Astrocyte (in vitro differentiated cells and primary cell): ENCODE results near the gene EOGT. TPM values are rescaled to one million over a fixed set of nuclear protein-coding genes. Genes with fewer than 3 reads are reported as not detected.

Source experiments
- DNase-seq: peaks from one replicate; pipeline ENCODE4 v3.0.0-alpha.2; 2010; ENCODE audit warnings: low read depth
- FAIRE-seq: peaks from 2 replicates; lab custom pipeline; 2011; peaks lifted over from hg19 to GRCh38; lab: Jason Lieb, UNC
- H2AFZ ChIP-seq: 2 replicates; pipeline ENCODE4 v1.6.0; 2012; ENCODE audit warnings: low read depth, low read length, inconsistent platforms
- H3K27ac ChIP-seq: 2 replicates; pipeline ENCODE4 v1.5.1; 2011; ENCODE audit warnings: low read depth, low read length, inconsistent platforms
- H3K27me3 ChIP-seq: 2 replicates; pipeline ENCODE4 v1.6.0; 2011; ENCODE audit warnings: low read length, inconsistent platforms; ENCODE audit not compliant: insufficient read depth
- H3K36me3 ChIP-seq: 2 replicates; pipeline ENCODE4 v1.5.1; 2011; ENCODE audit warnings: low read length, inconsistent platforms; ENCODE audit not compliant: insufficient read depth
- H3K4me1 ChIP-seq: 2 replicates; pipeline ENCODE4 v1.5.1; 2011; ENCODE audit warnings: low read length, inconsistent platforms; ENCODE audit not compliant: insufficient read depth
- H3K4me2 ChIP-seq: 2 replicates; pipeline ENCODE4 v1.6.0; 2012; ENCODE audit warnings: low read length, inconsistent platforms
- H3K4me3 ChIP-seq: 2 replicates; pipeline ENCODE4 v1.5.1; 2011; ENCODE audit warnings: low read depth, mild to moderate bottlenecking, low read length, inconsistent platforms; ENCODE audit not compliant: insufficient read depth
- H3K79me2 ChIP-seq: 2 replicates; pipeline ENCODE4 v1.6.0; 2012; ENCODE audit warnings: mild to moderate bottlenecking, low read length, inconsistent platforms; ENCODE audit not compliant: insufficient read depth
- H3K9ac ChIP-seq: 2 replicates; pipeline ENCODE4 v1.6.0; 2012; ENCODE audit warnings: mild to moderate bottlenecking, low read length, inconsistent platforms
- H3K9me3 ChIP-seq: 2 replicates; pipeline ENCODE4 v1.5.1; 2012; ENCODE audit warnings: low read depth, mild to moderate bottlenecking, low read length, inconsistent platforms; ENCODE audit not compliant: insufficient read depth
- H4K20me1 ChIP-seq: 2 replicates; pipeline ENCODE4 v1.6.0; 2012; ENCODE audit warnings: low read length, inconsistent platforms; ENCODE audit not compliant: insufficient read depth
- H3K27ac Mint-ChIP-seq: one replicate; pipeline ENCODE4 v1.8.0; 2021; ENCODE audit warnings: mild to moderate bottlenecking, mixed read lengths; ENCODE audit not compliant: unreplicated experiment
- H3K27me3 Mint-ChIP-seq: one replicate; pipeline ENCODE4 v1.8.0; 2021; ENCODE audit warnings: low read depth, mixed read lengths; ENCODE audit not compliant: unreplicated experiment
- H3K36me3 Mint-ChIP-seq: one replicate; pipeline ENCODE4 v1.8.0; 2021; ENCODE audit warnings: low read depth, mixed read lengths; ENCODE audit not compliant: unreplicated experiment
- H3K4me1 Mint-ChIP-seq: one replicate; pipeline ENCODE4 v1.8.0; 2021; ENCODE audit warnings: low read depth, mixed read lengths; ENCODE audit not compliant: unreplicated experiment
- H3K4me3 Mint-ChIP-seq: one replicate; pipeline ENCODE4 v1.8.0; 2021; ENCODE audit warnings: mild to moderate bottlenecking, moderate library complexity, mixed read lengths; ENCODE audit not compliant: unreplicated experiment
- H3K9me3 Mint-ChIP-seq: one replicate; pipeline ENCODE4 v1.8.0; 2021; ENCODE audit warnings: mild to moderate bottlenecking, mixed read lengths; ENCODE audit not compliant: unreplicated experiment
- EZH2 ChIP-seq: IDR thresholded peaks from 2 replicates; pipeline ENCODE4 v1.6.1; 2012; ENCODE audit warnings: mild to moderate bottlenecking, low read length, inconsistent platforms; ENCODE audit not compliant: insufficient read depth
- total RNA-seq: library from RNA; stranded (reverse); gene quantifications from 2 replicates; pipeline ENCODE4 v1.2.1, GENCODE V29; 2021
- TF ChIP-seq, protein P1 (sequence below): IDR thresholded peaks from 2 replicates; pipeline ENCODE4 v1.5.1; 2011; ENCODE audit warnings: low read depth, mild to moderate bottlenecking, inconsistent platforms, low read length, moderate library complexity; ENCODE audit not compliant: insufficient read depth

The EOGT gene
- total RNA-seq, 1 donor from 2014 or later, result 32.3 TPM

DNA sequence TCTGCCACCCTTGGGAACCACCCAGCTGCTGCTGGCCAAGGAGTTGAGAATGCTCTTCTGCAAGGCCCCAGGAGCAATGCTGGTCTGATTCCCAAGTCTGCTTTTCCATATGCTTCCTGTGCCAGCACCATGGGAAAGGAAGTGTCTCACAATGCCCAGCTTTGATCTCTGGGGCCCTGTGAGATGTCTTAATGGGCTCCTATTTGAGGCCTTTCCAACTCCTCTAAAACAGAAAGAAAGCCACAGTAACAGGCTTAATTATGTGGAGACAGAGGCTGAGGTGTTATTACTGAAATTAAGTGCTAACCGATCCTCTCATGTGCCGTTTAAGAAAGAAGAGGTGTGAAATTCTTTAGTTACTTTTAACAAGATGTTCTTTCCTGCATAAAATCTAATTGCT, 4.5 kb downstream of the EOGT start:
- H3K9ac ChIP-seq, result no peak overlapping the region
- Mint-ChIP-seq H3K9me3 (no peaks in the 10 kb centered on the region), H3K36me3 (peaks cover 7% of the 10 kb centered on the region), H3K27me3 (no peaks in the 10 kb centered on the region), H3K27ac (no peak overlapping the region), H3K4me3 (peak overlapping the region; percentile 11), H3K4me1 (peaks cover 35% of the 10 kb centered on the region)
- no peaks in the 10 kb centered on the region for H3K9me3 ChIP-seq
- no peaks in the 10 kb centered on the region for H4K20me1 ChIP-seq
- H3K4me1 ChIP-seq, result peaks cover 29% of the 10 kb centered on the region
- DNase-seq (no peak), FAIRE-seq (no peak)
- H3K4me2 ChIP-seq, result peak overlapping the region; percentile 3
- no peak overlapping the region for H2AFZ ChIP-seq
- H3K4me3 ChIP-seq, result no peak overlapping the region
- TF ChIP-seq EZH2, result no peak
- TF ChIP-seq, protein P1, sequence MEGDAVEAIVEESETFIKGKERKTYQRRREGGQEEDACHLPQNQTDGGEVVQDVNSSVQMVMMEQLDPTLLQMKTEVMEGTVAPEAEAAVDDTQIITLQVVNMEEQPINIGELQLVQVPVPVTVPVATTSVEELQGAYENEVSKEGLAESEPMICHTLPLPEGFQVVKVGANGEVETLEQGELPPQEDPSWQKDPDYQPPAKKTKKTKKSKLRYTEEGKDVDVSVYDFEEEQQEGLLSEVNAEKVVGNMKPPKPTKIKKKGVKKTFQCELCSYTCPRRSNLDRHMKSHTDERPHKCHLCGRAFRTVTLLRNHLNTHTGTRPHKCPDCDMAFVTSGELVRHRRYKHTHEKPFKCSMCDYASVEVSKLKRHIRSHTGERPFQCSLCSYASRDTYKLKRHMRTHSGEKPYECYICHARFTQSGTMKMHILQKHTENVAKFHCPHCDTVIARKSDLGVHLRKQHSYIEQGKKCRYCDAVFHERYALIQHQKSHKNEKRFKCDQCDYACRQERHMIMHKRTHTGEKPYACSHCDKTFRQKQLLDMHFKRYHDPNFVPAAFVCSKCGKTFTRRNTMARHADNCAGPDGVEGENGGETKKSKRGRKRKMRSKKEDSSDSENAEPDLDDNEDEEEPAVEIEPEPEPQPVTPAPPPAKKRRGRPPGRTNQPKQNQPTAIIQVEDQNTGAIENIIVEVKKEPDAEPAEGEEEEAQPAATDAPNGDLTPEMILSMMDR, result no peak
- H3K27me3 ChIP-seq, result no peaks in the 10 kb centered on the region
- H3K27ac ChIP-seq, result no peak overlapping the region
- H3K36me3 ChIP-seq, result peaks cover 45% of the 10 kb centered on the region
- peaks cover 5% of the 10 kb centered on the region for H3K79me2 ChIP-seq

DNA sequence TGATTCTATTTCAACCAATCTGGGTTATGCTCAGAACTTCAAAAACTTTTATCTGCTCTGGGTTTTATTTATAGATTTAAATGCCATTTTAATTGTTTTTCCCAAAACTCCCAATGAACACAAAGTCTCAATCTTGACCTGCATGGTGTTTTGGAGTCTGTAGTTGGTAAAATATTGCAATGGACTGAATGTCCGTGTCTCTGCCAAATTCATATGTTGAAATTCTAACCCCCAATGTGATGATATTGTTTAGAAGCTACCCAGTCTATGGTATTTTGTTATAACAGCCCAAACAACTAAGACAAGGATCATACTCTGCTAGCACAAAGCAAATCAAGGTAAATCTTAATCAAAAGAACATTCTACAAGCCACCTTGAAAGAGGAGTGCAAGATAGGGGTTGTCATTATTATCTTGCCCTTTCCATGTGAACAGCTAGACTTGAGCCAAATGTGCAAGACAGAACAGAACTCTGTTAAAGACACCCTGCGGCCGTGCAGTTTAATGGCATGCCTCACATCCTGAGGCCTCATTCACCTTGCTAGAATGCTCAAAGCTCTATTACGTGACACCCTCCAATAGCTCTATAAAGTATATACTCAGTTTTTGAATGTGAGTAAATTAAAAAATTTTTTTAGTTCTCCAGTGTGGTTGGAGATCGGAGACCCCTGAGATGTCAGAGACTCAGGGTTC, 7.5 kb downstream of the EOGT start:
- Mint-ChIP-seq H3K4me3 (no peak overlapping the region), H3K27me3 (no peaks in the 10 kb centered on the region), H3K36me3 (peaks cover 8% of the 10 kb centered on the region), H3K27ac (no peak overlapping the region), H3K9me3 (no peaks in the 10 kb centered on the region), H3K4me1 (peaks cover 19% of the 10 kb centered on the region)
- Histone ChIP-seq H3K27ac (no peak overlapping the region), H3K4me2 (no peak overlapping the region), H3K27me3 (no peaks in the 10 kb centered on the region), H3K36me3 (peaks cover 66% of the 10 kb centered on the region), H3K4me3 (no peak overlapping the region), H3K4me1 (peaks cover 17% of the 10 kb centered on the region), H4K20me1 (no peaks in the 10 kb centered on the region), H3K9me3 (no peaks in the 10 kb centered on the region), H3K9ac (no peak overlapping the region), H2AFZ (no peak overlapping the region), H3K79me2 (no peaks in the 10 kb centered on the region)
- DNase-seq (no peak), FAIRE-seq (peak; percentile 43)
- TF ChIP-seq EZH2, result no peak
- TF ChIP-seq, protein P1, result no peak
